ENCODE results near the gene PRKG2.

GRCh38 chr4:81166458-81167160 lies 48.4 kb downstream of the PRKG2 start:
- no peak for TF ChIP-seq POLR2AphosphoS5 (IDR thresholded peaks at IDR 0.05; ENCODE audit: low read depth, low read length)
- TF ChIP-seq TAF1 (IDR thresholded peaks at IDR 0.05; ENCODE audit: borderline replicate concordance, insufficient read depth, low read length) = no peak
